ENCODE results near the gene CABP5. TPM values are rescaled to one million over a fixed set of nuclear protein-coding genes. Genes with fewer than 3 reads are reported as not detected.
A peak's percentile ranks its signal among the peaks of the same experiment; 100 is the strongest.
"Not testable (repeated sequence)": the region's sequence is repeated elsewhere in the genome, so short reads cannot be mapped to it uniquely, and the experiment has no call there.

Gene CABP5
- total RNA-seq = under 1 TPM in 1 of 8 experiments, not detected in 7; 0.43 TPM

DNA sequence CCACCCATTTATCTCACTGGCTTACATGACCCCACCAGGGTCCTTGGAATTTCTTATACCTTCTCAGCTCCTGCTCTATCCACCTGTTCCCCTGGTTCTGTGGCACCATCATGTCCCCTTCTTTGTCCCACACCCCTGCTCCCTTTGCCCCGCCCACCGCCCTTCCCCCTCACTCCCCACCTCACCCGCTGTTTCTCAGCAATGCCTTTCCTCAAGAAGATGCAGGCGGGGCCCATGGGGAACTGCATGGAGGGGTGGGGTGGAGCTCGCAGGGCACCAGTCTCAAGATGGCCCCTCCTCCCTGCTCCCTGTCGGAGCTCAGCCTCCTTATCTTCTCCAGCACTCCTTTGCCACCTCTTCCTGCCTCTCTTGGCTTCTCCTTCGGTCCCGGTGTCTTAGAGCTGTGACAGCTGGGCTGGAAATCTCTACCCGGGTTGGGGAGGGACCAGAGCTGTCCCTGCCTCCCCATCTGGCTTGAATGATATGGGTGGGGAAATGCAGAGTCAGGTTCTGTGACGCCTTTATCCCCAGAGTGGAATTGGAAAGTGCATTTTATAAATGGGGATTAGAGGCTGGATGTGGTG lies at the start of gene CABP5:
Gene CABP5 (minus strand): TSS at position 405 of the 584 bp plus-strand sequence. CDS start 157 bp downstream, at position 248.
- WGBS, 10 experiments = 18 to 100% (median 93%) methylated on average over 1 to 3 of the region's 10 CpGs; no CpG with 5 or more reads in 5 of the 10 experiments
- in situ Hi-C loops (cut with MboI; ENCODE audit: low pct_unique_long_range_greater_than_20kb in 2 of 9, low sequenced_read_pairs in 9 of 9, unreplicated experiment in 9 of 9) = no loop called here

GRCh38 chr19:48091111-48091718 lies 47.3 kb upstream of the CABP5 start:
- 10 to 91% (median 66%) methylated on average over 1 to 11 of the region's 13 CpGs; no CpG with 5 or more reads in 2 of the 10 experiments for WGBS, 10 experiments
- H3K4me3 ChIP-seq; H3K4me1 ChIP-seq (replicated peaks in 1 of 2); H3K27ac ChIP-seq: not testable (repeated sequence)
- in situ Hi-C loops (cut with MboI; ENCODE audit: low pct_unique_long_range_greater_than_20kb in 2 of 9, low sequenced_read_pairs in 9 of 9, unreplicated experiment in 9 of 9) = loop anchor here in 1 of 9 experiments (25.0 kb wide), 1 partner anchor 129 kb away; no protein-coding TSS in a partner anchor
- ATAC-seq (replicated peaks in 6 of 8) = peak in 3 of 8 experiments; percentile 70 to 93 (median 90)

More for the DNA sequence above, at the start of gene CABP5:
- H3K4me1 ChIP-seq (replicated peaks in 1 of 2) = no peaks in the 10 kb centered on the region
- ATAC-seq (replicated peaks in 6 of 8) = peak in 1 of 8 experiments; percentile 45
- no peak within 1 kb of the TSS for H3K4me3 ChIP-seq
- no peak within 1 kb of the TSS for H3K27ac ChIP-seq

DNA sequence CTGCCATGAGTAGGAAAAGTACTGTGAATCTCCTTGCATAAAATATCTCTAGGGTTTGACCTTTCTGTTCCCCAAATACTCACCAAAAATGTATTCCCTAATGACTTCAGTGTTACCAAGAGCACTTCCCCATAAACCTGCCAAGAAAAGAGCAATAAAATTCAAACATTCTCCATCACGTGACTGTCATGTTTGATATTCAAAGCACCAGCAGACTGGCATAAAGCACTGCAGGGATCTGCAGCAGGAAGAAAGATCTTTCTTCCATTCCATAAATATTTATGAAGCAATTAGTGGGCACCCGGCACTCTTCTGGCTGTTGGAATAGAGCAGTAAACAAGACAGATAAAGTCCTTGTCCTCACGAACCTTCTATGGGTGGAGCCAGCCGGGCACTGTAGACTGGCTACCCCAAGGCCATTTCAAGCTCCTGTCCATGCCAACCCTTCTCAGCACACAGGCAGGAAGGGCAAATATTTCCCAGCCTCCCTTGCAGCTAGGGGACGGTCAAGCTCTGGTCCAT lies 46.5 kb upstream of the CABP5 start:
- in situ Hi-C loops (cut with MboI; ENCODE audit: low pct_unique_long_range_greater_than_20kb in 2 of 9, low sequenced_read_pairs in 9 of 9, unreplicated experiment in 9 of 9) = loop anchor here in 1 of 9 experiments (25.0 kb wide), 1 partner anchor 128 kb away; no protein-coding TSS in a partner anchor
- Histone ChIP-seq H3K4me3 (no peak overlapping the region), H3K27ac (no peak overlapping the region), H3K4me1 (replicated peaks in 1 of 2) (no peaks in the 10 kb centered on the region)
- 0 to 58% (median 38%) methylated on average over 1 to 4 of the region's 5 CpGs; no CpG with 5 or more reads in 3 of the 10 experiments for WGBS, 10 experiments
- ATAC-seq (replicated peaks in 6 of 8) = peak in 6 of 8 experiments; percentile 44 to 96 (median 80)

DNA sequence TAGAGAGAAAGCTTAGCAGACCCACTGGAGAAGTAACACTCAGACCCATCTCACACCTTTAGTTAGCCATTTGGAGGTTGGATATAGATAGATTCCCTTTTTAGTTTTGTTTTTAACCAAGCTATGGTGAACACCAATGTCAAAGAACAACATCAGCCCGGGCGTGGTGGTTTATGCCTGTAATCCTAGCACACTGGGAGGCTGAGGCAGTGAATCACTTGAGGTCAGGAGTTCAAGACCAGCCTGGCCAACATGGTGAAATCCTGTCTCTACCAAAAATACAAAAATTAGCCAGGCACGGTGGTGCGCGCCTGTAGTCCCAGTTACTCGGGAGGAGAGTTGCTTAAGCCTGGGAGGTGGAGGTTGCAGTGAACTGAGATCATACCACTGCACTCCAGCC lies 45.1 kb upstream of the CABP5 start:
- WGBS, 10 experiments = 70 to 100% (median 91%) methylated on average over 2 to 4 of the region's 6 CpGs; no CpG with 5 or more reads in 3 of the 10 experiments
- H3K4me3 ChIP-seq; ATAC-seq (replicated peaks in 6 of 8); H3K4me1 ChIP-seq (replicated peaks in 1 of 2); H3K27ac ChIP-seq: not testable (repeated sequence)
- in situ Hi-C loops (cut with MboI; ENCODE audit: low pct_unique_long_range_greater_than_20kb in 2 of 9, low sequenced_read_pairs in 9 of 9, unreplicated experiment in 9 of 9) = loop anchor here in 1 of 9 experiments (25.0 kb wide), 1 partner anchor 127 kb away; no protein-coding TSS in a partner anchor

GRCh38 chr19:48085904-48086864 lies 42.3 kb upstream of the CABP5 start:
- 63 to 82% (median 75%) methylated on average over 1 to 3 of the region's 7 CpGs; no CpG with 5 or more reads in 7 of the 10 experiments for WGBS, 10 experiments
- no peak overlapping the region for H3K4me3 ChIP-seq
- H3K27ac ChIP-seq = no peak overlapping the region
- in situ Hi-C loops (cut with MboI; ENCODE audit: low pct_unique_long_range_greater_than_20kb in 2 of 9, low sequenced_read_pairs in 9 of 9, unreplicated experiment in 9 of 9) = loop anchor here in 1 of 9 experiments (25.0 kb wide), 1 partner anchor 124 kb away; no protein-coding TSS in a partner anchor
- no peak for ATAC-seq (replicated peaks in 6 of 8)
- no peaks in the 10 kb centered on the region for H3K4me1 ChIP-seq (replicated peaks in 1 of 2)

DNA sequence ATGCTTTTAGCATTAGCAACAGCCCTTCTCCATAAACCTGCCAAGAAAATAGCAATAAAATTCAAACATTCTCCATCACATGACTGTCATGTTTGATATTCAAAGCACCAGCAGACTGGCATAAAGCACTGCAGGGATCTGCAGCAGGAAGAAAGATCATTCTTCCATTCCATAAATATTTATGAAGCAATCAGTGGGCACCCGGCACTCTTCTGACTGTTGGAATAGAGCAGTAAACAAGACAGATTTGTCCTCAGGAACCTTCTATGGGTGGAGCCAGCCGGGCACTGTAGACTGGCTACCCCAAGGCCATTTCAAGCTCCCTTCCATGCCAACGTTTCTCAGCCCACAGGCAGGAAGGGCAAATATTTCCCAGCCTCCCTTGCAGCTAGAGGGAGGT lies 41.2 kb upstream of the CABP5 start:
- no peaks in the 10 kb centered on the region for H3K4me1 ChIP-seq (replicated peaks in 1 of 2)
- no peak overlapping the region for H3K4me3 ChIP-seq
- H3K27ac ChIP-seq = no peak overlapping the region
- peak; percentile 21 to 94 (median 66) for ATAC-seq (replicated peaks in 6 of 8)
- 0 to 67% (median 30%) methylated on average over 1 to 2 of the region's 3 CpGs; no CpG with 5 or more reads in 3 of the 10 experiments for WGBS, 10 experiments
- in situ Hi-C loops (cut with MboI; ENCODE audit: low pct_unique_long_range_greater_than_20kb in 2 of 9, low sequenced_read_pairs in 9 of 9, unreplicated experiment in 9 of 9) = loop anchor here in 1 of 9 experiments (25.0 kb wide), 1 partner anchor 123 kb away; no protein-coding TSS in a partner anchor

GRCh38 chr19:48081106-48081505 lies 37.2 kb upstream of the CABP5 start:
- ATAC-seq (replicated peaks in 6 of 8) = no peak
- no peaks in the 10 kb centered on the region for H3K4me1 ChIP-seq (replicated peaks in 1 of 2)
- H3K4me3 ChIP-seq = no peak overlapping the region
- no peak overlapping the region for H3K27ac ChIP-seq
- WGBS, 10 experiments = 57 to 100% (median 90%) methylated on average over 1 to 5 of the region's 5 CpGs; no CpG with 5 or more reads in 2 of the 10 experiments
- in situ Hi-C loops (cut with MboI; ENCODE audit: low pct_unique_long_range_greater_than_20kb in 2 of 9, low sequenced_read_pairs in 9 of 9, unreplicated experiment in 9 of 9) = loop anchor here in 1 of 9 experiments (25.0 kb wide), 1 partner anchor 119 kb away; no protein-coding TSS in a partner anchor

DNA sequence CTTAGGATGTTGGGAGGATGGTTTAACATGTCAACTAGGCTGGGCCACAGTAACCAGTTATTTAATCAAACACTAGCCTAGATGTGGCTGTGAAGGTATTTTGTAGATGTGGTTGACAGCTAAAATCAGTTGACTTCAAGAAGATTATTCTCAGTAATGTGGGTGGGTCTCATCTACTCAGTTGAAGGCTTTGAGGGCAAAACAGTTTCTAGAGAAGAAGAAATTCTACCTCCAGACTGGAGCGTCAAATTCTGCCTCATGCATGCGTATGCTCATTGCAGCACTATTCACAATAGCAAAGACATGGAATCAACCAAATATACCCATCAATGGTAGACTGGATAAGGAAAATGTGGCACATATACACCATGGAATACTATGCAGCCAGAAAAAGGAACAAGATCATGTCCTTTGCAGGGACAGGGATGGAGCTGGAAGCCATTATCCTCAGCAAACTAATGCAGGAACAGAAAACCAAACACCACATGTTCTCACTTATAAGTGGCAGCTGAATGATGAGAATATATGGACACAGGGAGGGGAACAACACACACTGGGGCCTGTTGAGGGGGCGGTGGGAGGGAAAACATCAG lies 26.4 kb upstream of the CABP5 start:
- in situ Hi-C loops (cut with MboI; ENCODE audit: low pct_unique_long_range_greater_than_20kb in 2 of 9, low sequenced_read_pairs in 9 of 9, unreplicated experiment in 9 of 9); H3K27ac ChIP-seq; H3K4me3 ChIP-seq; H3K4me1 ChIP-seq (replicated peaks in 1 of 2); ATAC-seq (replicated peaks in 6 of 8): not testable (repeated sequence)
- 80 to 100% (median 93%) methylated on average over 1 to 2 of the region's 3 CpGs; no CpG with 5 or more reads in 5 of the 10 experiments for WGBS, 10 experiments

- H3K27ac ChIP-seq = no peak overlapping the region
- no peak overlapping the region for H3K4me3 ChIP-seq
- H3K4me1 ChIP-seq (replicated peaks in 1 of 2) = no peaks in the 10 kb centered on the region
- WGBS, 10 experiments = 100% methylated on average over 1 to 2 of the region's 2 CpGs; no CpG with 5 or more reads in 7 of the 10 experiments
- no peak for ATAC-seq (replicated peaks in 6 of 8)
- in situ Hi-C loops (cut with MboI; ENCODE audit: low pct_unique_long_range_greater_than_20kb in 2 of 9, low sequenced_read_pairs in 9 of 9, unreplicated experiment in 9 of 9) = no loop called here
Observed at GRCh38 chr19:48069435-48069834, 25.6 kb upstream of the CABP5 start.

DNA sequence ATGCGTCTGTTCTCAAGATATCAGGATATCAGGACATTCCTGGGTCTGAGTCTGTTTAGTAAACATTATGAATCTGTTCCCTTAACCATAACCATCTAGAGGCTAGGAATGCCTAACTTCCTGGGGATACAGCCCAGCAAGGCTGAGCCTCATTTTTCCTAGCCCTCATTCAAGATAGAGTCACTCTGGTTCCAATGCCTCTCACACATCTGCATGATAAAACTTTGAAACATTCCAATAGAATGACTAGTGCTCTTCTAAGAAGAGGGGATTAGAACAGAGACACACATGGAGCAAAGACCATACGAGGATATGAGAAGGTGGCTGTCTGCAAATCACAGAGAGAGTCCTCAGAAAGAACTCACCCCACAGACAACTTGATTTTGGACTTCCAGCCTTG lies 20.6 kb upstream of the CABP5 start:
- in situ Hi-C loops (cut with MboI; ENCODE audit: low pct_unique_long_range_greater_than_20kb in 2 of 9, low sequenced_read_pairs in 9 of 9, unreplicated experiment in 9 of 9) = no loop called here
- H3K27ac ChIP-seq = no peak overlapping the region
- 13 to 100% (median 50%) methylated on average over 1 to 2 of the region's 2 CpGs; no CpG with 5 or more reads in 1 of the 10 experiments for WGBS, 10 experiments
- no peaks in the 10 kb centered on the region for H3K4me1 ChIP-seq (replicated peaks in 1 of 2)
- ATAC-seq (replicated peaks in 6 of 8) = no peak
- H3K4me3 ChIP-seq = no peak overlapping the region

GRCh38 chr19:48061401-48062344 lies 17.8 kb upstream of the CABP5 start:
- ATAC-seq (replicated peaks in 6 of 8) = no peak
- WGBS, 10 experiments = 38 to 91% (median 71%) methylated on average over 4 to 16 of the region's 37 CpGs; no CpG with 5 or more reads in 3 of the 10 experiments
- Histone ChIP-seq H3K4me1 (replicated peaks in 1 of 2) (no peaks in the 10 kb centered on the region), H3K27ac (no peak overlapping the region), H3K4me3 (no peak overlapping the region)
- in situ Hi-C loops (cut with MboI; ENCODE audit: low pct_unique_long_range_greater_than_20kb in 2 of 9, low sequenced_read_pairs in 9 of 9, unreplicated experiment in 9 of 9) = no loop called here

All from motor neuron (in vitro differentiated cells).